CD4-positive, alpha-beta T cell (primary cell): Measurements from ENCODE around the gene CBARP. TPM values are rescaled to one million over a fixed set of nuclear protein-coding genes. Genes with fewer than 3 reads are reported as not detected.

ENCODE experiments used
- ATAC-seq: fragments of 200-7000 bp; cut with Tn5 transposase; one replicate; pipeline ENCODE4 v1.10.0; 2022; ENCODE audit warnings: mild to moderate bottlenecking; ENCODE audit not compliant: poor library complexity
- CTCF ChIA-PET: fragments of 350-600 bp; sonication (Branson Sonifier 250); formaldehyde crosslinking; loops from one replicate; lab custom pipeline; 2021; ENCODE audit warnings: antibody characterized with exemption, inconsistent platforms; lab: Charles Lee
- POLR2A ChIA-PET: fragments of 350-600 bp; sonication (Branson Sonifier 250); formaldehyde crosslinking; loops from one replicate; lab custom pipeline; 2021; ENCODE audit warnings: antibody characterized with exemption, inconsistent platforms; lab: Charles Lee
- DNase-seq, 14 experiments: peaks; one replicate each; pipeline ENCODE4 v3.0.0-alpha.2; 2013 to 2020; ENCODE audit warnings: mixed read lengths in 2 of 14
- H3K27ac ChIP-seq, 2 donors: one replicate each; pipeline versions ENCODE4 v1.5.1 to v1.7.0; 2013; ENCODE audit warnings: low read length in 2 of 2, low read depth in 1 of 2, mild to moderate bottlenecking in 1 of 2
- H3K27me3 ChIP-seq, 2 experiments: 1 replicate in 1 of 2; 2 replicates in 1 of 2; pipeline versions ENCODE4 v1.6.1 to v1.7.0; 2013; ENCODE audit warnings: low read length in 2 of 2, control low read depth in 1 of 2, mild to moderate bottlenecking in 1 of 2, moderate library complexity in 1 of 2; ENCODE audit not compliant: insufficient read depth in 2 of 2, control insufficient read depth in 1 of 2
- H3K36me3 ChIP-seq: one replicate; pipeline ENCODE4 v1.6.1; 2013; ENCODE audit warnings: low read length, control low read depth; ENCODE audit not compliant: insufficient read depth
- H3K4me1 ChIP-seq: one replicate; pipeline ENCODE4 v1.6.1; 2013; ENCODE audit warnings: low read length, control low read depth; ENCODE audit not compliant: insufficient read depth
- H3K4me3 ChIP-seq: one replicate; pipeline ENCODE4 v1.5.1; 2013; ENCODE audit warnings: mild to moderate bottlenecking, low read length, moderate library complexity
- H3K9me3 ChIP-seq, 2 experiments: 1 replicate in 1 of 2; 2 replicates in 1 of 2; pipeline versions ENCODE4 v1.6.1 to v1.7.0; 2013; ENCODE audit warnings: low read length in 2 of 2, mild to moderate bottlenecking in 2 of 2, control low read depth in 1 of 2, moderate library complexity in 1 of 2; ENCODE audit not compliant: control insufficient read depth in 1 of 2, insufficient read depth in 1 of 2
- H3K27ac Mint-ChIP-seq: one replicate; pipeline ENCODE4 v1.8.0; 2020; ENCODE audit warnings: mixed read lengths
- H3K27me3 Mint-ChIP-seq: one replicate; pipeline ENCODE4 v1.8.0; 2021; ENCODE audit warnings: mixed read lengths
- H3K36me3 Mint-ChIP-seq: one replicate; pipeline ENCODE4 v1.8.0; 2021; ENCODE audit warnings: low read depth, mixed read lengths
- H3K4me1 Mint-ChIP-seq: one replicate; pipeline ENCODE4 v1.8.0; 2021; ENCODE audit warnings: low read depth, mixed read lengths
- H3K4me3 Mint-ChIP-seq: one replicate; pipeline ENCODE4 v1.8.0; 2020; ENCODE audit warnings: mild to moderate bottlenecking, mixed read lengths
- H3K9me3 Mint-ChIP-seq: one replicate; pipeline ENCODE4 v1.8.0; 2020; ENCODE audit warnings: mixed read lengths
- CTCF ChIP-seq: fragments of 200-600 bp; IDR thresholded peaks from one replicate; pipeline ENCODE4 v1.8.0; 2022; ENCODE audit warnings: antibody characterized with exemption, mild to moderate bottlenecking
- intact Hi-C, 2 experiments: fragments of 100-400 bp; cut with DNase I in 1 of 2; cut with micrococcal nuclease in 1 of 2; formaldehyde crosslinking; loops; one replicate each; pipeline versions ENCODE4 v1.15.1 to v1.9.0; 2023 to 2025; cut with DNase I, micrococcal nuclease
- total RNA-seq, 174 experiments: library from RNA in 2 of 174; stranded (reverse) in 2 of 174; gene quantifications; one replicate each; pipeline ENCODE4 v1.2.3 and lab custom pipeline; 2021 to 2026

Gene CBARP
- total RNA-seq, 2 experiments from 2014 or later, result 0.22 TPM; not detected in 1

DNA sequence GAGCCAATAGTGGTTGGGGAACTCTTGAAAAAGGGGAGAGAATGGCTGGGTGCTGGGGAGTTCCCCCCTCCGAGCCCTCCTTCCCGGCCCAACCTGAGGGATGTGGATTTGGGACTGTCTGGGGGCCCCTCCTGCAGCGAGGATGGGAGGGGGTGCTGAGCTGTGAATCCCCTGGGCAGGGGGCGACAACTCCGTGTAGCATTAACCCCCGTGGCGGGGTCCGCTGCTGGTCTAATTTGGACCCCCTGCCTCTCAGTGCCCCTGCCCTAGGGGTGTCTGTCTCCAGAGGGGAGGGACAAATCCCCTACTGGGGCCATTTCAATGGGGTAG lies 20.3 kb upstream of the CBARP start:
- H3K27ac Mint-ChIP-seq, result peak overlapping the region; percentile 95
- peak overlapping the region; percentile 52 to 99 for H3K27ac ChIP-seq
- no peaks in the 10 kb centered on the region for H3K9me3 ChIP-seq
- no peak for TF ChIP-seq CTCF
- H3K27me3 Mint-ChIP-seq, result no peaks in the 10 kb centered on the region
- peaks cover 97% of the 10 kb centered on the region for H3K4me1 ChIP-seq
- H3K36me3 ChIP-seq, result peaks cover 45% of the 10 kb centered on the region
- no peaks in the 10 kb centered on the region for H3K27me3 ChIP-seq
- no peak for ATAC-seq
- intact Hi-C loops, result no loop called here
- H3K9me3 Mint-ChIP-seq, result no peaks in the 10 kb centered on the region
- peak overlapping the region; percentile 56 for H3K4me3 ChIP-seq
- peak overlapping the region; percentile 91 for H3K4me3 Mint-ChIP-seq
- peaks cover 49% of the 10 kb centered on the region for H3K4me1 Mint-ChIP-seq
- no peak for DNase-seq
- ChIA-PET CTCF (interaction anchor here (1.5 kb wide), 1 partner anchor 14 kb away, joined by 7 read pairs; no protein-coding TSS in a partner anchor), POLR2A (interaction anchor here (1.0 to 7.1 kb wide), 5 partner anchors 8 to 15 kb away, joined by 3 to 117 read pairs (median 4); partner anchors contain the start of gene CIRBP)
- peaks cover 57% of the 10 kb centered on the region for H3K36me3 Mint-ChIP-seq

DNA sequence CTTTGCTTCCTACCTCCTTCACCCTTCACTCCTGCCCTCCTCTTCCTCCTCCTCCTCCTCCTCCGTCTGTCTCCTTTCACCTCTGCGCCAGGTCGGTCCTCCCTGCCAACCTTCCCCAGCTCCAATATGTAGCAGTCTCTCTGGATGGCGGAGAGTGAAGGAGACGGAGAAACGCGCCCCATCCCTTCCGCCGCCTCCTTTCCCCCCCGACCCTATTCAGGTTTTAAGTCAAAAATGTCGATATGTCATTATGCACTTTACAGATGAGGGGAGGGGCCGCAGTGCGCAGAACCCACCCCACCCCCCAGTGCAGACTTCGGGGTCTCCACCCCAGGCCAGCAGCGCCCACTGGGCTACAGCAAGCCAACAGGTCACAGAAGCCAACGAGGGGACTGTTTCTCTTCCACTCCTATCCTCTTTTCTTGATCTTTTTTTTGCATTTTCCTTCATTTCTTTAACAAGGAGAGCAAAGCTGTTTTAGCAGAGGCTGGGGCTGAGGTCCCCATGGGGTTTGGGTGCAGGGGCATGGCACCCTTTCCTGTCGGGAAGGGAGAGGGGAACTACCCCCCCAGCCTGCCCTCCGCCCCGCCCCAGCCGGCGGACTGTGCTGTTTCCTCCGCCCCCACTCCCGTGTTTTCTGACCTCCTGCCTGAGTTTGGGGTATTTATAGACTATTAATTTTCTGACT lies 19.8 kb upstream of the CBARP start:
- no peak for TF ChIP-seq CTCF
- Histone ChIP-seq H3K27ac (peak overlapping the region; percentile 52 to 99), H3K9me3 (no peaks in the 10 kb centered on the region), H3K27me3 (no peaks in the 10 kb centered on the region), H3K4me3 (no peak overlapping the region), H3K36me3 (peaks cover 45% of the 10 kb centered on the region), H3K4me1 (peaks cover 97% of the 10 kb centered on the region)
- peak overlapping the region; percentile 91 for H3K4me3 Mint-ChIP-seq
- ChIA-PET CTCF (interaction anchor here (1.5 kb wide), 1 partner anchor 13 kb away, joined by 7 read pairs; no protein-coding TSS in a partner anchor), POLR2A (interaction anchor here (1.0 to 7.1 kb wide), 3 partner anchors 8 to 11 kb away, joined by 3 to 117 read pairs (median 4); partner anchors contain the start of gene CIRBP)
- H3K4me1 Mint-ChIP-seq, result peaks cover 50% of the 10 kb centered on the region
- H3K27ac Mint-ChIP-seq, result peak overlapping the region; percentile 95
- intact Hi-C loops, result no loop called here
- ATAC-seq (no peak), DNase-seq (no peak)
- H3K36me3 Mint-ChIP-seq, result peaks cover 58% of the 10 kb centered on the region
- H3K27me3 Mint-ChIP-seq, result no peaks in the 10 kb centered on the region
- no peaks in the 10 kb centered on the region for H3K9me3 Mint-ChIP-seq

- ATAC-seq, result no peak
- Histone ChIP-seq H3K9me3 (no peaks in the 10 kb centered on the region), H3K4me1 (peaks cover 97% of the 10 kb centered on the region), H3K4me3 (no peak overlapping the region), H3K27me3 (no peaks in the 10 kb centered on the region), H3K27ac (peak overlapping the region; percentile 13 to 40), H3K36me3 (peaks cover 48% of the 10 kb centered on the region)
- Mint-ChIP-seq H3K36me3 (peaks cover 63% of the 10 kb centered on the region), H3K27ac (peak overlapping the region; percentile 95), H3K27me3 (no peaks in the 10 kb centered on the region), H3K4me3 (peak overlapping the region; percentile 68), H3K4me1 (peaks cover 47% of the 10 kb centered on the region), H3K9me3 (no peaks in the 10 kb centered on the region)
- no peak for DNase-seq
- ChIA-PET POLR2A (interaction anchor here (1.5 to 7.1 kb wide), 2 partner anchors 9 to 12 kb away, joined by 4 to 117 read pairs; partner anchors contain the start of gene CIRBP), CTCF (interaction anchor here (0.6 to 2.4 kb wide), 3 partner anchors 9 to 202 kb away, joined by 3 to 12 read pairs (median 4); no protein-coding TSS in a partner anchor)
- intact Hi-C loops, result no loop called here
- no peak for TF ChIP-seq CTCF
Observed at GRCh38 chr19:1256646-1257474, 19.1 kb upstream of the CBARP start.
